Lung (tissue), 12 donors: ENCODE data around the gene LTBP3. TPM values are rescaled to one million over a fixed set of nuclear protein-coding genes. Genes with fewer than 3 reads are reported as not detected.

Source experiments
- ATAC-seq: fragments of 200-7000 bp; cut with Tn5 transposase; one replicate; pipeline ENCODE4 v1.9.1; 2020; ENCODE audit warnings: moderate number of reproducible peaks; ENCODE audit not compliant: insufficient read depth, low FRiP score
- DNase-seq, 3 donors: peaks; one replicate each; pipeline ENCODE4 v3.0.0-alpha.2; 2013 to 2017
- H3K27ac ChIP-seq, 2 donors: one replicate each; pipeline ENCODE4 v1.5.1; 2013; ENCODE audit warnings: mild to moderate bottlenecking in 2 of 2, moderate library complexity in 2 of 2, control low read depth in 1 of 2, inconsistent platforms in 1 of 2, low read depth in 1 of 2, low read length in 1 of 2
- H3K27me3 ChIP-seq, 3 donors: one replicate each; pipeline ENCODE4 v1.5.1; 2013; ENCODE audit warnings: low read length in 2 of 3; ENCODE audit not compliant: control insufficient read depth in 3 of 3, insufficient read depth in 3 of 3
- H3K36me3 ChIP-seq, 4 donors: one replicate each; pipeline ENCODE4 v1.5.1; 2013; ENCODE audit warnings: low read length in 4 of 4, mild to moderate bottlenecking in 1 of 4, moderate library complexity in 1 of 4; ENCODE audit not compliant: control insufficient read depth in 4 of 4, insufficient read depth in 4 of 4
- H3K4me1 ChIP-seq, 5 donors: one replicate each; pipeline ENCODE4 v1.5.1; 2013; ENCODE audit warnings: low read length in 5 of 5, mild to moderate bottlenecking in 2 of 5, moderate library complexity in 1 of 5; ENCODE audit not compliant: control insufficient read depth in 5 of 5, insufficient read depth in 5 of 5
- H3K4me3 ChIP-seq: one replicate; pipeline ENCODE4 v1.5.1; 2013; ENCODE audit warnings: mild to moderate bottlenecking, control low read depth, moderate library complexity
- H3K9ac ChIP-seq, 2 donors: one replicate each; pipeline ENCODE4 v1.5.1; 2013; ENCODE audit warnings: low read length in 2 of 2, control low read depth in 1 of 2; ENCODE audit not compliant: insufficient read depth in 1 of 2
- H3K9me3 ChIP-seq, 4 donors: one replicate each; pipeline ENCODE4 v1.5.1; 2013; ENCODE audit warnings: low read length in 3 of 4, mild to moderate bottlenecking in 1 of 4, moderate library complexity in 1 of 4; ENCODE audit not compliant: control insufficient read depth in 4 of 4, insufficient read depth in 3 of 4
- WGBS, 2 donors: extraction: QIAGEN DNeasy Blood & Tissue Kit; methylation state at CpG; one replicate each; pipeline ENCODE4 v1.1.7; 2013; 5-methylcytosine and 5-hydroxymethylcytosine counted together
- polyA plus RNA-seq, 2 donors: library from polyadenylated mRNA; stranded (reverse); fragments of 200-250 nt; gene quantifications; one replicate each; pipeline ENCODE4 v1.2.1, GENCODE V29; 2013
- total RNA-seq, 2 donors: library from RNA; depleted of rRNA in 1 of 2; stranded (reverse); fragments of >200 nt in 1 of 2; gene quantifications; one replicate each; pipeline ENCODE4 v1.2.1, GENCODE V29; 2014 to 2021
- TF ChIP-seq, protein P1 (sequence below): IDR thresholded peaks from 2 replicates; pipeline ENCODE4 v1.5.1; 2012; ENCODE audit warnings: mild to moderate bottlenecking; ENCODE audit errors: control extremely low read depth, extremely low read depth
- donor health status: control.
- donor health status: control.
- donor health status: Bipolar disorder and iron deficiency.
- donor health status: healthy.
- donor health status: DM: yes; HTN: yes; CAD: no.

The LTBP3 gene
- total and polyA plus RNA-seq, 4 donors: 39.1 to 111 (median 73.4) TPM

GRCh38 chr11:65503949-65504673 lies 54.0 kb downstream of the LTBP3 start:
- Histone ChIP-seq H3K9ac (peak overlapping the region; percentile 100), H3K9me3 (peaks cover 0 to 3% (median 0%) of the 10 kb centered on the region in 4 donors), H3K36me3 (peaks cover 12 to 81% (median 45%) of the 10 kb centered on the region in 4 donors), H3K4me1 (peaks cover 0 to 36% (median 17%) of the 10 kb centered on the region in 5 donors), H3K27ac (peak overlapping the region; percentile 59 to 74), H3K27me3 (no peaks in the 10 kb centered on the region), H3K4me3 (peak overlapping the region; percentile 49)
- 0 to 1% methylated on average over 3 of the region's 3 CpGs for WGBS, 2 donors
- TF ChIP-seq, protein P1, sequence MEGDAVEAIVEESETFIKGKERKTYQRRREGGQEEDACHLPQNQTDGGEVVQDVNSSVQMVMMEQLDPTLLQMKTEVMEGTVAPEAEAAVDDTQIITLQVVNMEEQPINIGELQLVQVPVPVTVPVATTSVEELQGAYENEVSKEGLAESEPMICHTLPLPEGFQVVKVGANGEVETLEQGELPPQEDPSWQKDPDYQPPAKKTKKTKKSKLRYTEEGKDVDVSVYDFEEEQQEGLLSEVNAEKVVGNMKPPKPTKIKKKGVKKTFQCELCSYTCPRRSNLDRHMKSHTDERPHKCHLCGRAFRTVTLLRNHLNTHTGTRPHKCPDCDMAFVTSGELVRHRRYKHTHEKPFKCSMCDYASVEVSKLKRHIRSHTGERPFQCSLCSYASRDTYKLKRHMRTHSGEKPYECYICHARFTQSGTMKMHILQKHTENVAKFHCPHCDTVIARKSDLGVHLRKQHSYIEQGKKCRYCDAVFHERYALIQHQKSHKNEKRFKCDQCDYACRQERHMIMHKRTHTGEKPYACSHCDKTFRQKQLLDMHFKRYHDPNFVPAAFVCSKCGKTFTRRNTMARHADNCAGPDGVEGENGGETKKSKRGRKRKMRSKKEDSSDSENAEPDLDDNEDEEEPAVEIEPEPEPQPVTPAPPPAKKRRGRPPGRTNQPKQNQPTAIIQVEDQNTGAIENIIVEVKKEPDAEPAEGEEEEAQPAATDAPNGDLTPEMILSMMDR: no peak
- peak; percentile 59 to 88 (median 81) for DNase-seq
- no peak for ATAC-seq

GRCh38 chr11:65503368-65503948 lies 54.7 kb downstream of the LTBP3 start:
- Histone ChIP-seq H3K4me3 (peak overlapping the region; percentile 81), H3K36me3 (peaks cover 12 to 83% (median 45%) of the 10 kb centered on the region in 4 donors), H3K9me3 (peaks cover 0 to 3% (median 0%) of the 10 kb centered on the region in 4 donors), H3K9ac (peak overlapping the region; percentile 100), H3K27me3 (no peaks in the 10 kb centered on the region), H3K4me1 (peaks cover 0 to 36% (median 17%) of the 10 kb centered on the region in 5 donors), H3K27ac (peak overlapping the region in 1 of 2 donors; percentile 66)
- DNase-seq: peak in 1 of 3 donors; percentile 44
- TF ChIP-seq, protein P1: no peak
- 0 to 1% methylated on average over 3 of the region's 3 CpGs for WGBS, 2 donors
- ATAC-seq: no peak

GRCh38 chr11:65502555-65503367 lies 55.4 kb downstream of the LTBP3 start:
- WGBS, 2 donors: 0 to 1% methylated on average over 6 of the region's 6 CpGs
- Histone ChIP-seq H3K27ac (peak overlapping the region; percentile 66 to 84), H3K4me3 (peak overlapping the region; percentile 81), H3K4me1 (peaks cover 0 to 42% (median 17%) of the 10 kb centered on the region in 5 donors), H3K9me3 (peaks cover 0 to 3% (median 0%) of the 10 kb centered on the region in 4 donors), H3K27me3 (no peaks in the 10 kb centered on the region), H3K36me3 (peaks cover 12 to 83% (median 45%) of the 10 kb centered on the region in 4 donors), H3K9ac (peak overlapping the region; percentile 100)
- DNase-seq (peak; percentile 42 to 74 (median 66)), ATAC-seq (no peak)
- TF ChIP-seq, protein P1: no peak
